DMS153 treated with DMSO at 0.1 percent for 48 hours (cell line): Measurements from ENCODE around the gene DCLK2.

Experiments used
- DNase-seq: peaks from one replicate; lab custom pipeline; 2025; ENCODE audit not compliant: unreplicated experiment; lab: John Stamatoyannopoulos, UW

Gene DCLK2

DNA sequence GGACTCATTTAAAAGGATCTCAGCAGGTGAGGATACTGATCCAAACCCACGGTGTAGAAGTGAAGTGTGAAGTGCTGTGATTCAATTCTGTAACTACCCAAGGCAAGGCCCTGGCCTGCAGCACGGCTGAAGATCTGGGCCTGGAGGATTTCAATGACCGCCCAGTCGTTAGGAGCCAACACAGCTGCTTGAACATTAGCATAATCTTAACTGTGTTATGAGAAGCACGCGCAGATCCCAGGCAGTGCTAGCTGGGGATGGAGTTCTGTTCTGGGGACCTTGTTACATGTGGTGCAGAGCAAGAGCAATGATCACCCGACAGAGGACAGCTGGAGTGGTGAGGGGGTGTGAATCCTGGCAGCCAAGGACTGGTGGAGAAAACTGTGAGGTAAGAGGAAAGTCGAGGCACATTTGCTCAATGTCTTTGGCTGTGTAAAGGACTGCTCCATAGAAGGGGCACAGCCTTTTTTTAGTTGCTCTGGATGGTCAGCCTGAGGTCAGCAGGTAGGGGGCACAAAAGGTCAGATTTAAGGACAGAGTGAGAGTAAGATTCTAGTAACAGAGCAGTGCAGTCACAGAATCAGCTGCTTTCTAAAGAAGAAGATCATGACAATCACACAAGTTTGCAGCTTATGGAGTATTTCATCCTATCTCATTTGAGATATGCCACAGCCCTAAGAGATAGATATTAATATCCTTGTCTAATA lies 181.8 kb downstream of the DCLK2 start:
- DNase-seq = no peak

DNA sequence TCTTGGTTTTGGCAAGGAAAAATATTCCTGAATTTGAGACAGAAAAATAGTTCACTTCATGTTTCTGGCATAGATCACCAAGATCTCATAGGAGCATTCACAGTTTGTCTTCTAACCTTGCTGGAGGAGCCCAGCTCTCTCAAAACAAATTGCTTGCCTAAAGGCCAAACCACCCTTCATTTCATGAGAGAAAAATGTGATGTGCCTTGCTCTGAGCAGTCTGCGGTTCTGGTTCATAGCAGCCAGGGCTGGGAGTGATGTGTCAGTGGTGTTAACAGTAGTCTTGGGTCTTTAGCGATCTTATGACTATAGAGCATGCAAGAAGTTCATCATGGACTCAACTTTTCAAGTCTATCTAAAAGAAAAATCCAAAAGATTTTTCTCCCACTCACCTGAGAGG lies 183.3 kb downstream of the DCLK2 start:
- no peak for DNase-seq

DNA sequence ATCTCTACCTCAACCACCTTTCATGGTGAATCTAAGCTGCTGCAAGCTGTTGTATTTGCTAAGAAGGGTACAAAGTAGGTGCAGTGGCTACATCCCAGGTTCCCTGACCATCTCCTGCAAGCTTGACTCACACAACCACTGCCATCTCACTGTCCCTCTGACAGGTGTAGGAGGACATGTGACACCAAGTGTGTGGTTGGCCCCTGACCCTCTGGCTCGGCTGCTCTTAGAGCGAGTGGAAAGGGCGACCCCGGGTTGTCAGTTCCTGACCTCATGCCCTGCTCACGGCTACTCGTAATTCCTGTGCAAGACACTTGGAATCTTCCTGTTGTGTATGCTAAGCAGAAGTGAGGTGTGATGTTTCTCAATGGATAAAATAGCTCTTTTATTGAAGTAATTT lies 184.4 kb downstream of the DCLK2 start:
- DNase-seq = no peak

DNA sequence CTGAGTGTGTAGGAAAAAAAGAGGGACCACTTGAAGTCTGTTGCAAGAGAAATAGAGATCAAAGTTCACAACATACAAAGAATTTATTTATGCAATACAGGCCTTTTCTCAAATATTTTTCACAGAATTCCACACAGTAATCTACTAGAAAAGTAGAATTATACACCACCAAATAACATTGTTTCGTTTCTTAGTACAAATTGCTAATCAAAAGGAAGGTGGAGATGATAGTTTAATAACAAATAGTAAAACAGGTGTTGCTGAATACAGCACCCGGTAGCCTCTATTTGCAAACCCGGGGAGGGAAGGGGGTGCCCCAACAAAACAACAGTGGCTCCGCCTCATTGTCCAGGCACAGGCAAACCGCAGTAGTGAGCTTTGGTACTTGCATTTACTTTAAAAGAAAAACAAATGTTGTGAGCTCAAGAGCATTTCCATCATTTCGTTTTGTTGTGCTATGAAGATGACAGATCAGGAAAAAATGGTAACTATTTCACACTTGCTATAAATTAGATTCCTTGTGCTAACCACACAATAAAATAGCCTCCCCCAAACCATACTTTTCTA lies 186.4 kb downstream of the DCLK2 start:
- DNase-seq = no peak

DNA sequence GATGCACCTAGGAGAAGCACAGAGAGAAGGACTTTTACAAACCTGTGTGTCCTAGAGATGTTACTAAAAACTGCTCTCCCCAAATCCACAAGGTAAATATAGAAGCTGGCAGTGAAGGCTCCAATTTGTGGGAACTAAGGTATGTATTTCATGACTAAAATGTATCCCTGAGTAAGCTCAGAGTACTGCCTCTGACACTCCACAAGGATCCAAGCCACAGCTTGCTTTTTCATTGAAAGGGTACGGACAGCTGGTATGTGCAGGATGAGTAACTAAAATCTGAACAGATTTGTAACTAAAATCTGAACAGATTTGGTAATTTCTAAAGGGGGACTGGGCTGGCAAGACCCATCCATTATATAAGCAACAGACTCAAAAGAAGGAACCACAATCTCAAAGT lies 187.6 kb downstream of the DCLK2 start:
- no peak for DNase-seq

DNA sequence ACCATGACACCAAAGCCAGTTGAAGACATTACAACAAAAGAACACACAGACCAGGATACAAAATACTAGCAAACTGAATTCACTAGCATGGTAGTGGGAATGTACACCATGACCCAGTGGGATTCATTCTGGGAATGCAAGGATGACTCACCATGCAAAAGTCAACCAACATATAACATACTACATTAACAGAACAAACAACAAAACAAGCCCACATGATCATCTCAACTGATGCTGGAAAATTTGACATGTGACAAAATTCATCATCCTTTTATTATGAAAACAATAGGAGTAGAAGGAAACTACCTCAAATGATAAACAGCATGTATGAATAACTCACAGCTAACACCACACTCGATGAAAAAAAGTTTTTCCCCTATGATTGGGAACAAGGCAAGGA lies 190.2 kb downstream of the DCLK2 start:
- no peak for DNase-seq

DNA sequence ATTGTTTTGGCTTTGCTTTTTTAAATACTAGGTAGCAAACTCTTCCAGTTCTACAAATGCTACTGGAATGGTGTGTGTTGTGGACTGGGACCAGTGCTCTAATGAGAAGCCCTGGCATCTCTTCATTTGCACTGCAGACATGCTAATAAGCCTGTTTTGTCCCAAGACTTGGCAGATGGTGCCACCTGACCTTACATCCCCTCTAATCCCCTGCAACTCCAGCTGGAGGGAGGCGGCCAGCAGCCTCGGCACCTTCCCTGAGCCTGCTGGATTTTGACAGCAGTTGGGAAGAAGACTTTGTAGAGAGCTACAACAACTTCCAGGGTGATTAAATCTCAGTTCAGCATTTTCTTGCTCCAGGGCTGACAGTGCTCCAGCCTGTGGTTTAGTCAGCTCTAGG lies 200.0 kb downstream of the DCLK2 start:
- no peak for DNase-seq

DNA sequence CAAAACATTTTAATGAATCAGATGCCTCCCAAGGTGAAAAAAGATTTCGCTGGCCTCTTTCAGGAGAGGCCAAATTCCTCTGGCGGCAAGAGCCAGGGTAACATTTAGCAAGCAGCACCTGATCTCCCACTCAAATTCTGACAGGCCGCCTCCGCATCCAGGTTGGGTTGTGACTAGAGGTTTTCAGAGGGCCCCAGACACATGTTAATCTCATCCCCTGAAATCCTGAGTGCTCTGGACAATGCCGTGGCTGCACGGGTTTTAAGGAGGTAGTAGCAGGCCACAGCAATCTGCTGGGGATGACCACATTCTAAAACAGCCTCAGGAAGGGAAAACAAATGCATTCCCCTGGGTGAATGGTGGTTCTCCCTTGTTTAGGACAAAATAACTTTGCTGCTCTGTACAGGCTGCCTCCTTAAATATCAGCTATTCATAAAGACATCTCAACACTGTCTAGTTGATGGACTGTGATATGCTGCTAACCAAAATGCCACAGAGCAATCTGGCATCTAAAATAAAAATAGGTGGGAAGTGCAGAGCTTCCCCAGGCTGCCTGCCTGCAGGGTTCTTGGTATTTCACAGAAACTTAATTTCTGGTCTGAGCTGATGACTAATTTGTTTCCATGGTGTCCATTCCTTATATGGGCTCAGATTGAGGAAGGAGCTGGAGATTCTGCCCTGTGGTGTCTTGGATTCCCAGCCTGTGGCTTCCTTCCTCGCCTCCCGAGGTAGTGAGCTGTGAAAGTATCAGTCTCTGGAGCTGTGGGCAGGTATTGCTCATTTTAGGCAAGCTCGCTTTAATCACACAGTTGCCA lies 202.0 kb downstream of the DCLK2 start:
- no peak for DNase-seq

DNA sequence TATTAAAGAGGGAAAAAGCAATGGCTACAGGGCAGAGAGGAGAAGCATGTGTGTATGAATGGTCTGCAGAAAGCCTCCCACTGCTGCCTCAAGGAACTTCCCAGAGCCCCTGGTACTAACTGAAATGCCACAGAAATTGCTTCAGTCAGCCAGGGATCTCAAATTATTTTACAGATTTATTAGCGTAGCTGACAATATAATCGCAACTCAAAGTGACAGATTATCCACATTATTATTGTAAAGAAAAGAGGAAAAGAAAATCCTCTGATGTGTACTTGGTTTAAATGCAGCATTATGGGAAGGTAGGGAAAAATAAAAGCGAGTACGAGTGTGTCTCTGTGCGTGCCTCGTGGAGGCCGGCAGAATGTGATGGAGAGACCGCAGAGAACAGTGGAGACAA lies 202.7 kb downstream of the DCLK2 start:
- DNase-seq = no peak

DNA sequence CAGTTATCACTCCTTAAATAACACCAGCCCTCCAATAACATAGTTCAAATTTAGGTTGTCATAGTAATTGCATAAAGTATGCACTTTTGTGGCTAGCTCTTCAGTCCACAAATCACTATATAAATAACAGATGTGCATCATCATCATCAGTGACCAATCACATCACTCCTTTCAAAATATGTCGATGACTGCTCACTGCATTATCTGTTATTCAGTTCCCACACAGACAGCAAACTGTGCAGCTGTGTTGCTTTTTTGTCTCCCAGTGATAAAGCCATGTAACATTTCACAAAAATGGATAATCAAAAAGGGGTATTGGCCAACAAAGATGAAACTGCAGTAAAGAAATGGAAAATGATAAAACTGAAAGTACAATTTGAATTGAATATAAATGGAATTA lies 205.4 kb downstream of the DCLK2 start:
- DNase-seq = no peak

DNA sequence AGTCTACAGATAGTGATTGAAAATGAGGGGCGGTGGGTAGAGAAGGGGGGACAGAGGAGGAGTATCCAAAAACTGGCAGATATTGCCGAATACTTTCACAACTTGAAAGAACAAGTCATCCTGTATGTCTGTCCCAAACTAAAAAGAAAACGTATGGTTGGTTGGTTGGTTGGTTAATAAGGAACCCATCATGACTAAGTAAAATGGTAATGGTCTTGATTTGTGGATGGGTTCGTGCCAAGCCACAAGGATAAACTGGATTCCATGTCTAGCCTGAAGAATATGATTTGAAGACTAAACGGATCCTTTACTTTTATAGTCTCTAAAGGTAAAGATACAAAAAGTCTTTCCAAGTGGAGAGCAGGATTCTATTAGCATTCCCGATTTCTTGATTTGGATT lies 208.4 kb downstream of the DCLK2 start:
- no peak for DNase-seq

DNA sequence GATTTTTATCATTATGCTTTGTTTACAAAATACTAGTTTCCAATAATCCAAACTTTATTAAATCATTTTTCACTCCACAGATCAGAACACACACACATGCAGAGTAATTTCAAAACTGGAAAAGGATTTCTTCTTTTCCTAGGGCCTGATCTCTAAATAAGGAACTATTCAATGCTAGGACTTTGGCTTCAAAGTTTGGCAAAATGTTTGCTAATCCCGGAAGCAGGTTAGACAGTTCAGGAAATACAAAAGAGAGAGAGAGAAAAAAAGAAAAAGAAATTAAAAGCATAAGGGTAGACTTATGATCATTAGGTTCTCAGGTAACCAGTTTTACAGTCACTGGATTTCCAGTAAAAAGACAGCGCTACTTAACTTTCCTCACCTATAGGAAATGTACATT lies 211.0 kb downstream of the DCLK2 start:
- DNase-seq = no peak

DNA sequence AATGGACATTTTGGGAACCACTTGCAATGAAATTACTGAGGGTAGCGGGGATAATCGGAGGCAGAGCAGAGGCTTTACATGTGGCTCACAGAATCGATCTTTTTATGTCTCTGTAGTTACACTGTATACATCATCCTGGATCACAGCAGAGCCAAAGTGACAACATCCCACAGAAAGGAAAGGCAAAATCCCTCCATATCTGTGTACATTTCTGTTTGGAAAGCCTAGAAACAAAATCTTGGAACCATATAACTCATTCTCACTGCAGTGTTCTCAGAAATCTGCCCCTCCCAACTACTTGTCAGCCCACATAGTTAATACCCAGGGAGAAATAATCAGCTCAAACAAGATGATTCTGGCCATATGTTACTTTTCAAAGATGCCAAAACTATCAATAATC lies 211.6 kb downstream of the DCLK2 start:
- DNase-seq = no peak

DNA sequence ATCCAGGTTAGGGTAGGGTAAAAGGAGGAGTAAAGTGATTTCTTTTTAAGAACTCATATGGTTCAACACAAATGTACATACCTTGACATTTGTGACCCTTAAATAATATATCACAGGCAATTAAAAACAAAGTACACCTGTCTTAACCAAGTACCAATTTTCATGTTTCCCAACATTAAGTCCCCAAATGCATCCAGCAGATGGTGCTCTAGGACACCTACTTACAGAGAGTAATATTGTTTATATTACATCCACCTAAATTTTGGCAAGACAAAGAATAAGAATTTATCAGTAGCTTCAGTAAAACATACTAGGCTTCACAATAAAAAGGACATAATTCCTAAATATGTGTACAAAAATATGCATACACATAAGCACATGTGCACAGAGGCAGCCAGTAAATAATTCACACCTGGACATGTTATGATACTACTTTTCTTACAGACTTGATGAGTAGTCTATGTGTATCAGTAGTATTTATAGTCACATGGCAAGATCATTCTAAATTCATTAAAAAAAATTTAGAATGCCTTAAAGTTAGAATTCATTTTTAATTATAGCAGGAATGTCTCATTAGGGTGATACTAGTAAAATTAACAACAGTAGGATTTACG lies 219.7 kb downstream of the DCLK2 start:
- no peak for DNase-seq

DNA sequence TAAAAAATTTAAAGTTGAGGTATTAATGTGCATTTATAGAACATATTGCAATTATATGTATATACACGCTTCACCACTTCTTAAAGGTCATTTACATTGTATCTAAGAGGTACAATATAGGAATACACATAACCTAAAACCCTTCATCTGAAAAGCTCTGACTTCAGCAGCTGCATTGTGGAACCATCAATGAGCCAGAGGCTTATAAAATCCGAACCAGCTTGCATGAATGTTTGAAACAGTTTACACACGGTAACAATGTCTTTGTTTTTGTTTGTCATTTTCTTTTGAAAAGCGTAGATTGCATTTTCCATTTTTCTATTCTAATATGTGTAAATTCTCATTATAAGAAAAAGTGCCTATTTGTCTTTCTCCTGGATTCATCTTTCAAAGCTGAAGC lies 221.6 kb downstream of the DCLK2 start:
- DNase-seq = no peak

DNA sequence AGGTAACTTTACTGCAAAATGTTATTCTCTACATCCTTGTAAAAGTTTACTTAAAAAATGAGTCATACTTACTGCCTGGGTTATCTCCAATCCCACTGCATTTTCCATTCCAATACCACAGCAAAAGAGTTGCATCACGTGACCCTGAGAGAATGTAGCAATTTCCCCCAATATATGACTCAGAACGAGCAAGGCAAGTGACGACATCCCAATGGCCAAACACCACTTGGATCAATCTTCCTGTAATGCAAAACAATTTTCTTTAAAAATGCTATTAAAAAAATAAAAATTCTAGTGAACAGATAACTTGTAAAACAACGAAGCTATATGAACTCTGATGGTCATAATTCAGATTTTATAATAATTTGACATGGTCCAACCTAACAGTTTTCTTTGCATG lies 224.3 kb downstream of the DCLK2 start:
- DNase-seq = no peak

DNA sequence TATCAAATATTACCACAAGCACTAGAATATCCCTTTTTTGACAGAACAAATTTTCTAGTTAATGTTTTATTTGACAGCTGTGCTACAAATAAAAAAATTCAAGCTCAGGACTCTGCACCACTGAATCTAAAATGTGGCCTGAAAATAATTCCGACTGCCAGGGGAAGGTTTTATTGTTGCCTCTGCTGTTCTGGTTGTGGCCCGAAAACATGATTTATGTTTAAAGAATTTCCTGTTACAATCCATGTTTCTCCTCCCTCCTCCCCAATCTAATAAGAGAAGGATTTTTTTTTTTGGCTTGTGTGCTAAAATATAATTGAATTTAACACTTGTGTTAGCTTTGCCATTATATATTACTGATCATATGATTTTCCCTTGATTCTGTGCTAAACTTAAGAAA lies 227.8 kb downstream of the DCLK2 start:
- DNase-seq = no peak

DNA sequence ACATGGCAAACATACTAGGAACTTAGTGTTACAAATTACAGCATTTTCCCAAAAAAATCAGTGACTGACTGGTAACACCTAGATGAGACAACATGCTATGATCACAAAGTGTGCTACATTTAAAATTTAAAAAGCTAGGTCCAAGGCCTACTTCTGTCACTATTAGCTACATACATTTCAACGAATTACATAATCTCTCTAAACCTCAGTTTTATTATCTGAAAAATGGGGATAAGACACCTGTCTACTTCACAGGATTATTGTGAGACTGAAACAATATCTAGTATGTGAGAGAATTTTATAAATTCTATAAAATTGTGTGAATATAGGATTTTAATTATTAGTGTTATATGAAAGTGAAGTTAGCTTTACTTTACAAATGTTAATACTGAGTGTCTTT lies 228.5 kb downstream of the DCLK2 start:
- no peak for DNase-seq
